Activated CD8-positive, alpha-beta memory T cell treated with anti-CD3 and anti-CD28 coated beads, Interleukin-2, amount 10 ng/mL, durations not matched to agents 7 days and 5 days (primary cell): Measurements from ENCODE around the gene FOXN1. TPM values are rescaled to one million over a fixed set of nuclear protein-coding genes. Genes with fewer than 3 reads are reported as not detected.
A peak's percentile ranks its signal among the peaks of the same experiment; 100 is the strongest.
"Not testable (repeated sequence)": the region's sequence is repeated elsewhere in the genome, so short reads cannot be mapped to it uniquely, and the experiment has no call there.

Experiments
- ATAC-seq: fragments of 150-1000 bp; cut with Tn5 transposase; one replicate; pipeline ENCODE4 v1.10.0; 2021; ENCODE audit warnings: moderate library complexity
- CTCF ChIA-PET: fragments of 350-600 bp; sonication (Branson Sonifier 250); formaldehyde crosslinking; loops from one replicate; lab custom pipeline; 2021; ENCODE audit warnings: antibody characterized with exemption; lab: Charles Lee
- DNase-seq: peaks from one replicate; pipeline ENCODE4 v3.0.0-alpha.2; 2020
- H3K27ac Mint-ChIP-seq: one replicate; pipeline ENCODE4 v1.8.0; 2021; ENCODE audit warnings: mild to moderate bottlenecking, mixed read lengths
- H3K27me3 Mint-ChIP-seq: one replicate; pipeline ENCODE4 v1.8.0; 2021; ENCODE audit warnings: mixed read lengths
- H3K36me3 Mint-ChIP-seq: one replicate; pipeline ENCODE4 v1.8.0; 2021; ENCODE audit warnings: mild to moderate bottlenecking, mixed read lengths
- H3K4me1 Mint-ChIP-seq: one replicate; pipeline ENCODE4 v1.8.0; 2021; ENCODE audit warnings: mixed read lengths
- H3K4me3 Mint-ChIP-seq: one replicate; pipeline ENCODE4 v1.8.0; 2021; ENCODE audit warnings: mild to moderate bottlenecking, moderate library complexity, mixed read lengths
- H3K9me3 Mint-ChIP-seq: one replicate; pipeline ENCODE4 v1.8.0; 2022; ENCODE audit warnings: low read depth, mixed read lengths
- total RNA-seq, 2 experiments: library from RNA; stranded (reverse); gene quantifications; one replicate each; pipeline ENCODE4 v1.2.3, GENCODE V29; 2021

Gene FOXN1
- total RNA-seq: not detected

- CTCF ChIA-PET: no interaction called here
- no peak within 1 kb of the TSS for H3K4me3 Mint-ChIP-seq
Measured at GRCh38 chr17:28505986-28506665, at the start of gene FOXN1. FOXN1 (plus strand) TSS chr17:28506348; CDS start chr17:28523970, 17,622 bp downstream.

GRCh38 chr17:28457890-28458289, 48.3 kb upstream of the FOXN1 start:
- H3K4me1 Mint-ChIP-seq: no peaks in the 10 kb centered on the region
- H3K4me3 Mint-ChIP-seq: no peak overlapping the region
- DNase-seq: no peak

More at GRCh38 chr17:28505986-28506665, at the start of gene FOXN1:
- no peak for DNase-seq
- Mint-ChIP-seq H3K4me1 (no peaks in the 10 kb centered on the region), H3K27ac (no peak within 1 kb of the TSS), H3K36me3 (no peaks in the 10 kb centered on the region), H3K9me3 (no peaks in the 10 kb centered on the region), H3K27me3 (peaks cover 29% of the 10 kb centered on the region)
- ATAC-seq: no peak

GRCh38 chr17:28458881-28459280, 47.3 kb upstream of the FOXN1 start:
- H3K4me3 Mint-ChIP-seq, DNase-seq, H3K27me3 Mint-ChIP-seq, H3K27ac Mint-ChIP-seq, H3K4me1 Mint-ChIP-seq, ATAC-seq, H3K9me3 Mint-ChIP-seq, H3K36me3 Mint-ChIP-seq, CTCF ChIA-PET: not testable (repeated sequence)

More at GRCh38 chr17:28457890-28458289, 48.3 kb upstream of the FOXN1 start:
- ATAC-seq: no peak
- H3K27me3 Mint-ChIP-seq: no peaks in the 10 kb centered on the region
- H3K36me3 Mint-ChIP-seq: no peaks in the 10 kb centered on the region
- no peak overlapping the region for H3K27ac Mint-ChIP-seq
- no peaks in the 10 kb centered on the region for H3K9me3 Mint-ChIP-seq
- CTCF ChIA-PET: no interaction called here

GRCh38 chr17:28460901-28461300, 45.2 kb upstream of the FOXN1 start:
- Mint-ChIP-seq H3K36me3 (no peaks in the 10 kb centered on the region), H3K9me3 (no peaks in the 10 kb centered on the region), H3K27me3 (peaks cover 2% of the 10 kb centered on the region), H3K27ac (no peak overlapping the region), H3K4me1 (no peaks in the 10 kb centered on the region), H3K4me3 (no peak overlapping the region)
- CTCF ChIA-PET: no interaction called here
- no peak for DNase-seq
- no peak for ATAC-seq

- Mint-ChIP-seq H3K36me3 (no peaks in the 10 kb centered on the region), H3K9me3 (no peaks in the 10 kb centered on the region), H3K27ac (no peak overlapping the region), H3K4me3 (no peak overlapping the region), H3K27me3 (peaks cover 13% of the 10 kb centered on the region), H3K4me1 (peaks cover 30% of the 10 kb centered on the region)
- CTCF ChIA-PET: no interaction called here
- peak; percentile 4 for DNase-seq
- ATAC-seq: no peak
Measured at GRCh38 chr17:28466001-28466400, 40.1 kb upstream of the FOXN1 start.

- Mint-ChIP-seq H3K27me3 (peaks cover 13% of the 10 kb centered on the region), H3K9me3 (no peaks in the 10 kb centered on the region), H3K27ac (no peak overlapping the region), H3K36me3 (no peaks in the 10 kb centered on the region), H3K4me3 (no peak overlapping the region), H3K4me1 (peaks cover 30% of the 10 kb centered on the region)
- ATAC-seq: no peak
- DNase-seq: no peak
- CTCF ChIA-PET: no interaction called here
Measured at GRCh38 chr17:28466521-28467048, 39.6 kb upstream of the FOXN1 start.

- peak; percentile 7 for DNase-seq
- ATAC-seq: no peak
- Mint-ChIP-seq H3K4me1 (peaks cover 30% of the 10 kb centered on the region), H3K4me3 (no peak overlapping the region), H3K9me3 (no peaks in the 10 kb centered on the region), H3K27me3 (peaks cover 13% of the 10 kb centered on the region), H3K27ac (no peak overlapping the region), H3K36me3 (no peaks in the 10 kb centered on the region)
- CTCF ChIA-PET: interaction anchor here (2.1 kb wide), 1 partner anchor 70 kb away, joined by 6 read pairs; no protein-coding TSS in a partner anchor
Measured at GRCh38 chr17:28467456-28468025, 38.6 kb upstream of the FOXN1 start.

- H3K36me3 Mint-ChIP-seq, H3K9me3 Mint-ChIP-seq, ATAC-seq, H3K4me3 Mint-ChIP-seq: not testable (repeated sequence)
- Mint-ChIP-seq H3K27ac (peak overlapping the region; percentile 52), H3K4me1 (peaks cover 33% of the 10 kb centered on the region), H3K27me3 (peaks cover 13% of the 10 kb centered on the region)
- CTCF ChIA-PET: interaction anchor here (0.6 to 2.1 kb wide), 2 partner anchors 26 to 70 kb away, joined by 3 to 6 read pairs; no protein-coding TSS in a partner anchor
- peak; percentile 16 for DNase-seq
Measured at GRCh38 chr17:28468033-28468735, 38.0 kb upstream of the FOXN1 start.

GRCh38 chr17:28468781-28469180, 37.4 kb upstream of the FOXN1 start:
- Mint-ChIP-seq H3K9me3 (no peaks in the 10 kb centered on the region), H3K36me3 (no peaks in the 10 kb centered on the region), H3K4me3 (no peak overlapping the region), H3K27ac (peak overlapping the region; percentile 52), H3K4me1 (peaks cover 33% of the 10 kb centered on the region), H3K27me3 (peaks cover 13% of the 10 kb centered on the region)
- DNase-seq (no peak), ATAC-seq (peak; percentile 87)
- CTCF ChIA-PET: interaction anchor here (0.6 to 2.1 kb wide), 4 partner anchors 18 to 69 kb away, joined by 3 to 6 read pairs (median 3); no protein-coding TSS in a partner anchor

GRCh38 chr17:28469376-28469775, 36.8 kb upstream of the FOXN1 start:
- ATAC-seq (no peak), DNase-seq (peak; percentile 38)
- Mint-ChIP-seq H3K27me3 (peaks cover 13% of the 10 kb centered on the region), H3K4me1 (peaks cover 33% of the 10 kb centered on the region), H3K4me3 (no peak overlapping the region), H3K27ac (peak overlapping the region; percentile 52), H3K36me3 (no peaks in the 10 kb centered on the region), H3K9me3 (no peaks in the 10 kb centered on the region)
- CTCF ChIA-PET: interaction anchor here (0.6 to 2.1 kb wide), 3 partner anchors 19 to 68 kb away, joined by 3 to 6 read pairs (median 3); no protein-coding TSS in a partner anchor

GRCh38 chr17:28470266-28470913, 35.8 kb upstream of the FOXN1 start:
- Mint-ChIP-seq H3K27ac (no peak overlapping the region), H3K4me1 (peaks cover 36% of the 10 kb centered on the region), H3K36me3 (no peaks in the 10 kb centered on the region), H3K27me3 (peaks cover 13% of the 10 kb centered on the region), H3K9me3 (no peaks in the 10 kb centered on the region), H3K4me3 (no peak overlapping the region)
- DNase-seq: peak; percentile 1
- ATAC-seq: no peak
- CTCF ChIA-PET: no interaction called here

- Mint-ChIP-seq H3K9me3 (no peaks in the 10 kb centered on the region), H3K27ac (no peak overlapping the region), H3K4me1 (peaks cover 41% of the 10 kb centered on the region), H3K4me3 (no peak overlapping the region), H3K27me3 (peaks cover 11% of the 10 kb centered on the region), H3K36me3 (no peaks in the 10 kb centered on the region)
- ATAC-seq: no peak
- DNase-seq: peak; percentile 37
- CTCF ChIA-PET: no interaction called here
Measured at GRCh38 chr17:28470914-28471366, 35.2 kb upstream of the FOXN1 start.
